DMS 273 (cell line): ENCODE results near the gene PITPNC1.
A peak's percentile ranks its signal among the peaks of the same experiment; 100 is the strongest.
"Not testable (repeated sequence)": the region's sequence is repeated elsewhere in the genome, so short reads cannot be mapped to it uniquely, and the experiment has no call there.

ENCODE experiments used
- DNase-seq: peaks from one replicate; lab custom pipeline; 2025; ENCODE audit not compliant: unreplicated experiment; lab: John Stamatoyannopoulos, UW

PITPNC1 gene

DNA sequence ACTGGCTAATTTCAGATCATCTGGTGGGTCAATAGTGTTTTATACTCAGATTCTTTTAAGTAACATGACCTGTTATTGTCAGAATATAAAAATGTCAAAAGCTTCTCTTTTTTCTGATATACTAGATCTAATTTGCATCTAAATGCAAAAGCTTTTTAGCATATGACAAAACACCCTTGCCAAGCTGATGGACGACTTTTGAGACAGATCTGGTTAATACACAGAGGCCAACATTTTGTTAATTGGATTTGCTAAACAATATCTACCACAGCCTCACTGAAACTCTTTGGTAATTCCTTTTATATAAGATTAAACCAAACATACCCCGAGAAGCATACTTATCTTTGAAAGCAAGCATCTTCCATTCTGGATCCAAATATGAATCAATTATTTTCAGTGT is 330.4 kb downstream of the PITPNC1 start:
- DNase-seq: no peak

DNA sequence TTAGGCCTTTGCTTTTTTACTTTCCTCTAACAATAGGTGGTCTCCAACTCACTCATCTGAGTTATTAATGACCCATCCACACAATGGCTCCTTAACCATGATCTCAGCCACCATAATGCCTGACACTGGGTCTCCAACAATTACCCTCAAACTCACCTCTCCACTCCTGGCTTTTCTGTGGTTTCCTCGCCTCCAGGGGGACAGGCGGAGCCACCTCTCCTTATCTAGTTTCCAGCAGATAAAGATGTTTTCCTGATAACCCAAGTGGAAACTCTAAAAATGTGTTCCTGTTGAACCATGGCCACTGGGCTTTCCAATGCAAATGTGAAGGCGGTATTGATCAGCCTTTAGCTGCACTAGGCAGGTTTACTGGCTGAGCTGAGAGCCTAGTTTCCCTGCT is 331.3 kb downstream of the PITPNC1 start:
- no peak for DNase-seq

DNA sequence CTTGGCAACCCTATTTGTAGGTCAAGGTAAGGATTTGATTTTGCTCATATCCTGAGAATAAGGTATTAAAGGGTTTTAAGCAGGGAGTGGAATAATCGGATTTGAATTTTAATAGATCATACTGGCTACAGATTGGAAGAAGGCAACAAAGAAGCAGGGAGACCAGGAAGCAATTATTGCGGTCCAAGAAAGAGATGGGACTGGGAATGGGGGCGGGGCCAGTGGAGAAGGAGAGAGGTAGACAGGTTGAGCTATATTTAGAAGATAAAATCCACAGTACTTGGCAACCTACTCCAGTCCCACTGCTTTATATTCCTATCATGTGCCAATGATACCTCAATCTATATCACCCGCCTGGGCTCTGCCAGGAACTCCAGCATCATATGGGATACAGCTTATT is 334.8 kb downstream of the PITPNC1 start:
- no peak for DNase-seq

DNA sequence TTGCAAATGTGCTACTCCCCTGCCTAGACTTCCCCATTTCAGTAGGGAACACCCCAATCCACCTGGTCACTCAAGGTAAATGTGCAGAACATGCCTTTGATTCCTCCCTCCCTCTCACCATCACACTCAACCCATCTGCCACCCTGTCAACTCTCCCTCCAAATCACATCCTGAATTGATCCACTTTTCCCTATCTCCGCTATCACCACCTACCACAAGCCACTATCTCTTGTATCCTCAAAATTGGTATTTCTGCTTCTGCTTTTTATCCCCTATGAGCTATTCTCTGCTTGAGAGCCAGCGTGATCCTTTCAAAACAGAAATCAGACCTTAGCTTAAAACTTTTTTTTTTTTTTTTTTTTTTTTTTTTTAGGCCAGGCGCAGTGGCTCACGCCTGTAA is 335.3 kb downstream of the PITPNC1 start:
- DNase-seq: no peak

DNA sequence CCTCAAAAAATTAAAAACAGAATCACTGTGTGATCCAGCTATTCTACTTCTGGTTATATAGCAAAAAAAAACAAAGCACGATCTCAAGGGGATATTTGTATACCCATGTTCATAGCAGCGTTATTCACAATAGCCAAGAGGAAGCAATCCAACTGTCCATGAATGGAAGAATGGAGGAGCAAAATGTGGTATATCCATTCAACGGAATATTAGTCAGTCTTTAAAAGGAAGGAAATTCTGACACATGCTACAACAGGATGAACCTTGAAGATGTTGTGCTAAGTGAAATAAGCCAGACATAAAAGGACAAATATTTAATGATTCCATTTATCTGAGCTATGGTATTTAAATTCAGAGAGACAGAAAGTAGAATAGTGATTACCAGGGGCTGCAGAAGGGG is 336.1 kb downstream of the PITPNC1 start:
- no peak for DNase-seq

DNA sequence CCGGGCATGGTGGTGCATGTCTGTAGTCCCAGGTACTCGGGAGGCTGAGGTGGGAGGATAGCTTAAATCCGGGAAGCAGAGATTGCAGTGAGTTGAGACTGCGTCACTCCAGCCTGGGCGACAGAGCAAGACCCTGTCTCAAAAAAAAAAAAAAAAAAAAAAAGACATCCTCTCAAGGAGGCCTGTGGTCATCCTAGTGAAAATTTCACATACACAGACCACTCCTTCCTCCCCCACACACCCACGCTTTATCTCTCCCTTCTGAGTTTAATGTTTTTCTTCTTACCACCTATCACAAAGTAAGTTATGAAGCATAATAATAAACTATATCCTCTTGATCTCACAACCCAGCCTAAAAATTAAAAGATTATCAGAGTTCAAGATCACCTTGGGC is 339.3 kb downstream of the PITPNC1 start:
- no peak for DNase-seq

DNA sequence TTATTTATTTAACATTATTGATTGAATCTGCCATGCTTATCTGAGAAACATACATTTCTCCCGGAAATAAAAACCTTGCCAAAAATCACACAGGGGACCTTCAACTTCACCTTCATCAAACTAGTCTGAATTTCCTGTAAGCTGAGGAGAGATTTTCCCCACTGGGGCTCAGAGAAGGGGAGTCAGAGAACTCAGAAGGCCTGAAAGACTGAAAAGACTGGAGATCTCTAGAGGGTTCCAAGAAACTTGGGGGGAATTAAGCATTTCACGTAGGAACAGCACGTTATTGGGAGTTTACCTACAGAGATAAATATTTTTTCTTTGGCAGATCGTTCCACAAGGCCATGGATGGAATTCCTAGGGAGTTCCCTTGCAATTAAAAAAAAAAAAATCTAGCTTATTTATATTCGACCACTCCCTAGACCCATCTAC is 340.1 kb downstream of the PITPNC1 start:
- no peak for DNase-seq

DNA sequence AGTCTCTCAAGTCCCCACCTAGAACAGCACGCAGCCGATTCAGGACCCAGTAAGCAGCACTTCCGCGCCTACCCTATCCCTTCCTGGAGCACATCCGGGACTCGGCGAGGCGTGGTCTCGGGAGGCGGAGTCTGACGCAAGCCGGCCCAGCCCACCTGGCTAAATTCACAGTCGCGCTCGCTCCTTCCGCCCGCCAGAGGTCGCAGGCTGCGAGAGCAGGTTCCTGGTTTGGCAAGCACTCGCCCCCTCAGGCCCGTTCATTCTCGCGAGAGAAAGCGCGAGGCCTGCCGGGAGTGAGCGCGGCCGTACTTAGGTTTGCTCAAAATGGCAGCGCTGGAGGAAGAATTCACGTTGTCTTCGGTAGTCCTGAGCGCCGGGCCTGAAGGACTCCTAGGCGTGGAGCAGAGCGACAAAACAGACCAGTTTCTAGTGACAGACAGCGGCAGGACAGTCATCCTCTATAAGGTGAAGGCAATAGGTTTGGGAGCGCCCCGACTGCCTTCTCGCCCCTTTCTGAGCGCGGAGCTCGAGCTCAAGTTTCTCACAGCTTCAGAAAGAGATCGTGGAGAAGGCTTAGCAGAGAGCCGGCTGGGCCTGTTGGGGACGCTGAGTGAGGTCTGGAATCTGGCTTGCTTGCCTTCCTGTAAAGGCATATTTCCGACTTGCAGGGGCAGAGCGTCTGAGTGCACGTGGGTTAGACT is 340.7 kb downstream of the PITPNC1 start, which contains the start of gene NOL11:
Gene NOL11, plus strand, starts transcription at position 313 of the 701 bp plus-strand sequence. Its CDS starts 12 bp downstream, at position 325.
- peak; percentile 99 for DNase-seq

DNA sequence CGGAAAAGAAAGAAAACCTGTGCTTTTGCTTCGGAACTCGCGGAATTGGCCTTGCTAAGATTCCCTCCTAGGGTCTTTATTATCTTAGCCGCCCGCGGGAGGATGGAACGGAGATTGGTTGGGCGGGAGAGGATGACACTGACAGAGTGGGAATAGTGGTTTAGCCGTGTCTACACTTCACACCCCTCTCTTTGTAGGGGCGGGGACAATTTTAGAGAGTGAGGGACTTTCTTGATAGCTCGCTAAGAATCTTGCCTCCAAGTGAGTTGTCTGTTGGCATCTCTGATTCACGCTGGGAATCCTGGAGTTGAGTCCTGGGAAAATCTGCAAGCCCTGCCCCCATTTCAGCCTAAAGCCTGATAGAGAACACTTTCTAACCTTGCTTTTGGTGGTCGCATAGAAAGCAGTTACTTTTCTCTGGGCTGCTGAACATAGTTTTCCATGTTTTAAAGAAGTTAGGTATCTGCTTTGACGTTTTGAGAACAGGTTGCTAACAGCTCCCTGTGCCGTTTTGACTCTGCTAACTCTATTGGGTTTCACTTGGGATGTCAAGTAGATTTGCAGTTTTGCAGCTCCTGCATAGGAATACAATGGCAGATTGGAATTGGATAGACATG is 341.4 kb downstream of the PITPNC1 start:
- peak; percentile 75 for DNase-seq

DNA sequence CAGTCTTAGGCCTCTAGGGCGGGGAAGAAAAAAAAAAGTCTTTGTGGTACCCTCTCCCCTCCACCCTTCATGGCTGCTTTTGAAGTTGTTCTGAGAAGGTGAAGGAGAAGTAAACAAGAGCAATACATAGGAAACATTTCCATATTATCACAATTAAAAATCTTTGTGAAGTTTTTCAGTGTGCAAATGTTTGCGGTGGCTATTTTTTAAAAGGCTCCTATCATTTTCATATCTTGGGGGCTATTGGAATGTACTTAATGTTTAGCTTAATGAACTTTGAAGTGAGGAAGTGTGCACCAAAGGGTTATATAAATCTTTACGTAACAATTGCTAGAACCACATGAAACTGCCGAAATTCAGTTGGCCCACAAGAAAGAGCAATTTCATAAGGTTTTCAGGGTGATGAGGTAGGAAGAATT is 348.3 kb downstream of the PITPNC1 start:
- no peak for DNase-seq

DNA sequence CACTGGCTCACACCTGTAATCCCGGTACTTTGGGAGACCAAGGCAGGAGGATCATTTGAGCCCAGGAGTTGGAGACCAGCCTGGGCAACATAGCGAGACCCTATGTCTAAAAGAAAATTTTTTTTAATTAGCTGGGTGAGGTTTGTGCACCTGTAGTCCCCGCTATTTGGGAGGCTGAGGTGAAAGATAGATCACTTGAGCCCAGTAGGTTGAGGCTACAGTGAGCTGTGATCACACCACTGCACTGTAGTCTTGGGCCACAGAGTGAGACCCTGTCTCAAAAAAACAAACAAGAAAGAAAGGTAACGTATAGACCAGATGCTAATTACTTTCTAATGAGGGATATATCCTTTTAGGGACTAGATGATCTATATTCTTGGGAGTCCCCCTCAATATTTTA is 348.7 kb downstream of the PITPNC1 start:
- no peak for DNase-seq

DNA sequence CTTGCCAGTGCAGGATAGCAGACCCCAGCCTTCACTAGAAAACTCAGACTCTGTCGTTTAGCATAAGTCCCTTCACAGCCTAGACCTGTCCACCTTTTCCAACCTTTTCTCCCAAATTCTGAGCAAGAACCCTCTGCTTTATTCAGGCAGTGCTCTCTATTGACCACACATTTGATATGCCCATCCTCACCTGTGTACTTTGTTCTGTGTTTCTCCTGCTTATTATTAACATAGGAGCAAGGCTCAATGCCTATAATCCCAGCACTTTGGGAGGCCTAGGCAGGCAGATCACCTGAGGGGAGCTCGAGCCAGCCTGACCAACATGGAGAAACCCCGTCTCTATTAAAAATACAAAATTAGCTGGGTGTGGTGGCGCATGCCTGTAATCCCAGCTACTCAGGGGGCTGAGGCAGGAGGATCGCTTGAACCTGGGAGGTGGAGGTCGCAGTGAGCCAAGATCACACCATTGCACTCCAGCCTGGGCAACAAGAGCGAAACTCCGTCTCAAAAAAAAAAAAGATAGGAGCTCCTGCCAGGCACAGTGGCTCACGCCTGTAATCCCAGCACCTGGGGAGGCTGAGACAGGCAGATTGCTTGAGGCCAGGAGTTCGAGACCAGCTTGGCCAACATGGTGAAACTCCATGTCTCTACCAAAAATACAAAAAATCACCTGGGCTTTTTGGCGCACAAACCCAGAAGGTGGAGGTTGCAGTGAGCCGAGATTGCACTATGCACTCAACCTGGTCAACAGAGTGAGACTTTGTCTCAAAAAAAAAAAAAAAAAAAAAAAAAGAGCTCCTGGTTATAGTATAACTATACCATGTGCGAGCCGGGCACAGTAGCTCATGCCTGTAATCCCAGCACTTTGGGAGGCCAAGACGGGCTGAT is 350.3 kb downstream of the PITPNC1 start:
- not testable (repeated sequence) for DNase-seq

DNA sequence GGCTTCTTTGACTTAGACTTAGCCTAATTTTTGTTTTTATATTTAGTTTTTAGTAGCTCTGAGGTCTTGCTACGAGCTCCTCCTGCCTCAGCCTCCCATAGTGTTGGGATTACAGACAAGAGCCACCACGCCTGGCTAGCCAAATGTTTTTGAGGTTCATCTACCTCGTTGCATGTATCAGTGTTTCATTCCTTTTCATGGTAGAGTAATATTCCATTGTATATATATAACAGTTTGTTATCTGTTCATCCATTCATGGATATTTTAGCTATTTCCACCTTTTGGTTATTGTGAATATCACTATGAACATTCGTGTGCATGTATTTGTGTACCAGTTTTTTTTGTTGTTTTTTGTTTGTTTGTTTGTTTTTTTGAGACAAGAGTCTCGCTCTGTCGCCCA is 352.8 kb downstream of the PITPNC1 start:
- DNase-seq: no peak

DNA sequence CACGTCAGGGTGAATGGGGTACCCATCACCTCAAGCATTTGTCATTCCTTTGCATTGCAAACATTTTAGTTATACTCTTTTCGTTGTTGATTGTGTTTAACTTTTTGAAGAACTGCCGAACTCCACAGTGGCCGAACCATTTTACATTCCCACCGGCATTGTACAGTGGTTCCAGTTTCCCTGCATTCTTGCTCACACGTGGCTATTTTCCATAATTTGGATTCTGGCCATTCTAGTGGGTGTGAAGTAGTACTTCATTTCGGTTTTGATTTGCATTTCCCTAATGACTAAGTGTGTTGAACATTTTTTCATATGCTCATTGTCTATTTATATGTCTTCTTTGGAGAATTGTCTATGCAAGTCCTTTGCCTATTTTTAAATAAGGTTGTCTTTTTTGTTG is 353.6 kb downstream of the PITPNC1 start:
- no peak for DNase-seq

DNA sequence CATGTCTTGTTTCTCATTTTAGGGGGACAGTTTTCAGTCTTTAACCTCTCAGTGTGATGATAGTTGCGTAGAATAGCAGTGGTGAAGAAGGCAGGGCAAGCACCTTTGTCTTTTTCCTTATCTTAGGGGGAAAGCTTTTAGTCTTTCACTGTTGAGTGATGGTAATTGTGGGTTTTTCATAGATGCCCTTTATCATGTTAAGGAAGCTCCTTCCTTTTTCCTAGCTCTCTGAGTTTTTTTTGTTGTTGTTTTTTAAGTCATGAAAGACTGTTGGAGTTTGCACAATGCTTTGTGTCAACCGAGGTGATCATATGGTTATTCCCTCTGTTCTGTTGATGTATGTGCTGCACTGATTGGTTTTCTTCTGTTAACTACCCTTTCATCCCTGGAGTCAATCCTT is 356.4 kb downstream of the PITPNC1 start:
- DNase-seq: no peak

DNA sequence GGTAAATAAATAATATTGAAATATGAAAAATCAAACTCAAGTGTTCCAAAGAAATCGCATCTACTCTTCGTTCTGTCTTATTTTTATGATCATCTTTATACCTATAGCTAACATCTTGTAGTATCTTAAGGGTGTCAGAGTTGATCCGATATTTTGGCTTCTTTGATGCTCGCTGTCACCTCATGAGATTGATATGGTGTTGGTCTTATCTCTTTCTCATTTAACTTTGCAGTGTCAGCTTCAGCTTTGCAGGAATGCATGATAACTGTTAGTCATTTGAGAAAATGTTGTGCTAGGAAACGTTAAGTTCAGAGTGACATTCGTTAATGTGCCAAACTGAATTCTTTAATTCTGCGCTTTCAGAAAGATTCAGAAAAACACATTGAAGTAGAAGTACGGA is 360.1 kb downstream of the PITPNC1 start:
- DNase-seq: no peak

DNA sequence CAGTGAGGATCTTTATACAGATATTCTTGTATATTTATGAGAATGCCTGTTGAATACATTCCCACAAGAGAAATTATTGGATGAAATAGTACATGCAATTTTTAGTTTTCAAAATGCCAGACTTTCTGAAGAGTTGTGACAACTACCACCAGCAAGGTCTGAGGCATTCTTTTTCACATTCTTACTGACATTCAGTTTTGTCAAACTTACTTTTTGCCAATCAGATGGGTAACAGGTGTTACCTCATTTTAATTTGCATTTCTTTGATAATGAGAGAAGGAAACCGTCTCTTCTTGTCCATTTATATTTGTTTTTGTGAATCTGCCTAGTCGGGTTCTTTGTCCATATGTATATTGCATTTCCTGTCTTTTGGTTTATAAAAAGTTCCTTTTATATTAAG is 364.9 kb downstream of the PITPNC1 start:
- no peak for DNase-seq
